ENCODE measurements around the gene TOMM5.

The TOMM5 gene

GRCh38 chr9:37592108-37592951 lies at the start of gene TOMM5:
TOMM5 (minus strand) TSS chr9:37592597; CDS start chr9:37592532, 65 bp downstream.
- Histone ChIP-seq H3K27ac (ENCODE audit: low read depth, low read length) (peak within 1 kb of the TSS; percentile 73), H3K27me3 (ENCODE audit: control insufficient read depth in 1 of 2, insufficient read depth in 2 of 2, low read length in 2 of 2) (no peaks in the 10 kb centered on the region), H3K4me1 (ENCODE audit: insufficient read depth, low read length) (peaks cover 19% of the 10 kb centered on the region), H3K36me3 (ENCODE audit: insufficient read depth, low read length) (peaks cover 15% of the 10 kb centered on the region), H3K9me3 (ENCODE audit: low read length) (no peaks in the 10 kb centered on the region), H3K4me3 (ENCODE audit: low read depth in 1 of 2, low read length in 2 of 2) (peak within 1 kb of the TSS; percentile 88 to 91), H3K9ac (ENCODE audit: low read length) (peak within 1 kb of the TSS; percentile 79)

DNA sequence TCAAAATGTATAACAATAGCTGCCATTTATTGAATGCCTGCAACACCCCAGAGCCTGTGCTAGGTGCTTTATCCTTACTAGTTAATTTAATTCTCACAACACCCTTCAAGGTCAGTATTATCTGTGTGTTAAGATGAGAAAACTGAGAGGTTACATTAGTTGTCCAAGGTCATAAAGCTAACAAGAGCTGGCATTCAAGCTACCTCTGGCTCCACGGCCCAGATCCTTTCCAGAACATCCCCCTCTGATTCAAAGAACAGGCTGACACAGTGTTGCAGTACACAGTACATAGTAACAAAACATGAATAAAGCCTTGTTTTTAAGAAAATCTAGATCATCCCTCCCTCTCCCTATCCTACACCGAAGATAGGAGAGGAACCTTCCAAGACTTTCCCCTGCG lies 48.9 kb upstream of the TOMM5 start:
- no peak overlapping the region for H3K27ac ChIP-seq (ENCODE audit: low read depth, low read length)

GRCh38 chr9:37640246-37640645 lies 47.8 kb upstream of the TOMM5 start:
- no peak overlapping the region for H3K4me3 ChIP-seq (ENCODE audit: low read depth in 1 of 2, low read length in 2 of 2)
- H3K9me3 ChIP-seq (ENCODE audit: low read length), result no peaks in the 10 kb centered on the region
- no peaks in the 10 kb centered on the region for H3K27me3 ChIP-seq (ENCODE audit: control insufficient read depth in 1 of 2, insufficient read depth in 2 of 2, low read length in 2 of 2)
- no peaks in the 10 kb centered on the region for H3K4me1 ChIP-seq (ENCODE audit: insufficient read depth, low read length)
- no peak overlapping the region for H3K9ac ChIP-seq (ENCODE audit: low read length)
- H3K27ac ChIP-seq (ENCODE audit: low read depth, low read length), result no peak overlapping the region
- H3K36me3 ChIP-seq (ENCODE audit: insufficient read depth, low read length), result no peaks in the 10 kb centered on the region

More for the DNA sequence above, 48.9 kb upstream of the TOMM5 start:
- Histone ChIP-seq H3K4me3 (ENCODE audit: low read depth in 1 of 2, low read length in 2 of 2) (no peak overlapping the region), H3K36me3 (ENCODE audit: insufficient read depth, low read length) (no peaks in the 10 kb centered on the region), H3K9ac (ENCODE audit: low read length) (no peak overlapping the region), H3K4me1 (ENCODE audit: insufficient read depth, low read length) (no peaks in the 10 kb centered on the region), H3K27me3 (ENCODE audit: control insufficient read depth in 1 of 2, insufficient read depth in 2 of 2, low read length in 2 of 2) (no peaks in the 10 kb centered on the region), H3K9me3 (ENCODE audit: low read length) (no peaks in the 10 kb centered on the region)

DNA sequence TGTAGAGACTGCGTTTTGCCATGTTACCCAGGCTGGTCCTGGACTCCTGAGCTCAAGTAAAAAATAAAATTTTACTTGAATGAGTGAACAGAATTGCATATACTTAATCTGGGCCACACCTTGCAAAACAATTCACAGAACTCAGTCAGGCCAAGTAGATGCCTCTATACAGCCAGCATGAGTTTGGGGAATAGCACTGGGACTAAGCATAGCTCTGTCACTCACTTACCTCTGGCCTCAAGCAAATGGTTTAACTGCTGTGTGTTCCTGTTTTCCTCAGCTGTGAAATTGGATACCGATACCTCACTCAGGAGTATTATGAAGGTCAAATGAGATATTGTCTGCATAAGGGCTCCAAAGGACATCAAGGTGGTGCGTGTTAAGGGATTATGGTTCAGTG lies 47.4 kb upstream of the TOMM5 start:
- no peak overlapping the region for H3K27ac ChIP-seq (ENCODE audit: low read depth, low read length)
- no peaks in the 10 kb centered on the region for H3K36me3 ChIP-seq (ENCODE audit: insufficient read depth, low read length)
- H3K4me1 ChIP-seq (ENCODE audit: insufficient read depth, low read length), result no peaks in the 10 kb centered on the region
- H3K9ac ChIP-seq (ENCODE audit: low read length), result no peak overlapping the region
- H3K4me3 ChIP-seq (ENCODE audit: low read depth in 1 of 2, low read length in 2 of 2), result no peak overlapping the region
- no peaks in the 10 kb centered on the region for H3K9me3 ChIP-seq (ENCODE audit: low read length)
- H3K27me3 ChIP-seq (ENCODE audit: control insufficient read depth in 1 of 2, insufficient read depth in 2 of 2, low read length in 2 of 2), result no peaks in the 10 kb centered on the region

GRCh38 chr9:37639109-37639762 lies 46.8 kb upstream of the TOMM5 start:
- no peak overlapping the region for H3K9ac ChIP-seq (ENCODE audit: low read length)
- H3K4me3 ChIP-seq (ENCODE audit: low read depth in 1 of 2, low read length in 2 of 2), result no peak overlapping the region
- no peaks in the 10 kb centered on the region for H3K36me3 ChIP-seq (ENCODE audit: insufficient read depth, low read length)
- no peaks in the 10 kb centered on the region for H3K27me3 ChIP-seq (ENCODE audit: control insufficient read depth in 1 of 2, insufficient read depth in 2 of 2, low read length in 2 of 2)
- no peak overlapping the region for H3K27ac ChIP-seq (ENCODE audit: low read depth, low read length)
- no peaks in the 10 kb centered on the region for H3K4me1 ChIP-seq (ENCODE audit: insufficient read depth, low read length)
- no peaks in the 10 kb centered on the region for H3K9me3 ChIP-seq (ENCODE audit: low read length)

- H3K9me3 ChIP-seq (ENCODE audit: low read length), result no peaks in the 10 kb centered on the region
- no peaks in the 10 kb centered on the region for H3K27me3 ChIP-seq (ENCODE audit: control insufficient read depth in 1 of 2, insufficient read depth in 2 of 2, low read length in 2 of 2)
- H3K4me1 ChIP-seq (ENCODE audit: insufficient read depth, low read length), result no peaks in the 10 kb centered on the region
- H3K4me3 ChIP-seq (ENCODE audit: low read depth in 1 of 2, low read length in 2 of 2), result no peak overlapping the region
- no peak overlapping the region for H3K27ac ChIP-seq (ENCODE audit: low read depth, low read length)
- H3K36me3 ChIP-seq (ENCODE audit: insufficient read depth, low read length), result no peaks in the 10 kb centered on the region
- no peak overlapping the region for H3K9ac ChIP-seq (ENCODE audit: low read length)
Measured at GRCh38 chr9:37636511-37637448, 44.4 kb upstream of the TOMM5 start.

- H3K27me3 ChIP-seq (ENCODE audit: control insufficient read depth in 1 of 2, insufficient read depth in 2 of 2, low read length in 2 of 2), result no peaks in the 10 kb centered on the region
- no peaks in the 10 kb centered on the region for H3K4me1 ChIP-seq (ENCODE audit: insufficient read depth, low read length)
- no peak overlapping the region for H3K27ac ChIP-seq (ENCODE audit: low read depth, low read length)
- H3K9me3 ChIP-seq (ENCODE audit: low read length), result no peaks in the 10 kb centered on the region
- H3K36me3 ChIP-seq (ENCODE audit: insufficient read depth, low read length), result no peaks in the 10 kb centered on the region
- H3K9ac ChIP-seq (ENCODE audit: low read length), result no peak overlapping the region
- no peak overlapping the region for H3K4me3 ChIP-seq (ENCODE audit: low read depth in 1 of 2, low read length in 2 of 2)
Measured at GRCh38 chr9:37635808-37636207, 43.4 kb upstream of the TOMM5 start.

GRCh38 chr9:37632479-37632878 lies 40.1 kb upstream of the TOMM5 start:
- no peaks in the 10 kb centered on the region for H3K27me3 ChIP-seq (ENCODE audit: control insufficient read depth in 1 of 2, insufficient read depth in 2 of 2, low read length in 2 of 2)
- H3K27ac ChIP-seq (ENCODE audit: low read depth, low read length), result no peak overlapping the region

GRCh38 chr9:37626708-37627292 lies 34.4 kb upstream of the TOMM5 start:
- Histone ChIP-seq H3K9me3 (ENCODE audit: low read length) (no peaks in the 10 kb centered on the region), H3K9ac (ENCODE audit: low read length) (no peak overlapping the region), H3K27ac (ENCODE audit: low read depth, low read length) (no peak overlapping the region), H3K4me1 (ENCODE audit: insufficient read depth, low read length) (no peaks in the 10 kb centered on the region), H3K36me3 (ENCODE audit: insufficient read depth, low read length) (no peaks in the 10 kb centered on the region), H3K27me3 (ENCODE audit: control insufficient read depth in 1 of 2, insufficient read depth in 2 of 2, low read length in 2 of 2) (no peaks in the 10 kb centered on the region), H3K4me3 (ENCODE audit: low read depth in 1 of 2, low read length in 2 of 2) (no peak overlapping the region)

More at GRCh38 chr9:37632479-37632878, 40.1 kb upstream of the TOMM5 start:
- Histone ChIP-seq H3K36me3 (ENCODE audit: insufficient read depth, low read length) (no peaks in the 10 kb centered on the region), H3K9me3 (ENCODE audit: low read length) (no peaks in the 10 kb centered on the region), H3K9ac (ENCODE audit: low read length) (no peak overlapping the region), H3K4me3 (ENCODE audit: low read depth in 1 of 2, low read length in 2 of 2) (no peak overlapping the region), H3K4me1 (ENCODE audit: insufficient read depth, low read length) (no peaks in the 10 kb centered on the region)

- Histone ChIP-seq H3K9me3 (ENCODE audit: low read length) (no peaks in the 10 kb centered on the region), H3K27ac (ENCODE audit: low read depth, low read length) (no peak overlapping the region), H3K27me3 (ENCODE audit: control insufficient read depth in 1 of 2, insufficient read depth in 2 of 2, low read length in 2 of 2) (no peaks in the 10 kb centered on the region), H3K4me1 (ENCODE audit: insufficient read depth, low read length) (no peaks in the 10 kb centered on the region), H3K9ac (ENCODE audit: low read length) (no peak overlapping the region), H3K4me3 (ENCODE audit: low read depth in 1 of 2, low read length in 2 of 2) (no peak overlapping the region), H3K36me3 (ENCODE audit: insufficient read depth, low read length) (no peaks in the 10 kb centered on the region)
Measured at GRCh38 chr9:37625758-37626147, 33.4 kb upstream of the TOMM5 start.
